DOHH2 (cell line): Measurements from ENCODE around the gene AP3B2.

ENCODE experiments used
- EZH2phosphoT487 ChIP-seq: fragments of 200-600 bp; sonication (generic); IDR thresholded peaks from 2 replicates; pipeline ENCODE4 v1.6.1; 2017; ENCODE audit warnings: borderline replicate concordance, mild to moderate bottlenecking, antibody characterized with exemption, low read length, moderate library complexity, mixed read lengths
- TF ChIP-seq, protein P1 (sequence below): fragments of 200-600 bp; sonication (generic); IDR thresholded peaks from one replicate; pipeline ENCODE4 v1.5.1; 2014; ENCODE audit warnings: antibody characterized with exemption, mild to moderate bottlenecking, low read depth, low read length; ENCODE audit not compliant: poor library complexity, severe bottlenecking

DNA sequence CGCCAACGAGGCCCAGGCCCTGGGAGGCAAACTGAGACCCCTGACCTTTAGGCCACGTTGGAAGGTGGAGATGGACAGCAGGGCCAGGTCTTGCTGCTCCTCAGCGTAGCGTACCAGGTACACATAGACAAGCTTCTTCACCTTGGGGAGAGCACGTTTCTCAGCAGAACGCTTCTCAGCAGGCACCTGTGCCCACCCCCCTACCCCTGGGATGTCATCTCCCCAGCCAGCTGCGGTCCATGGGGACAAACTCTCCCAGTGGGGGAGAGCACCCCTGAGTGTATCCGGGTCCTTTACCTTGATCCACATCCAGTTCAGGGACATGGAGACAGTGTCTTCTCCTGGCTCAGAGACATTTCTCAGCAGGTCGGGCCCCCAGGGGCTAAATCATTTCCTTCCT is 21.0 kb downstream of the AP3B2 start:
- TF ChIP-seq, protein P1, sequence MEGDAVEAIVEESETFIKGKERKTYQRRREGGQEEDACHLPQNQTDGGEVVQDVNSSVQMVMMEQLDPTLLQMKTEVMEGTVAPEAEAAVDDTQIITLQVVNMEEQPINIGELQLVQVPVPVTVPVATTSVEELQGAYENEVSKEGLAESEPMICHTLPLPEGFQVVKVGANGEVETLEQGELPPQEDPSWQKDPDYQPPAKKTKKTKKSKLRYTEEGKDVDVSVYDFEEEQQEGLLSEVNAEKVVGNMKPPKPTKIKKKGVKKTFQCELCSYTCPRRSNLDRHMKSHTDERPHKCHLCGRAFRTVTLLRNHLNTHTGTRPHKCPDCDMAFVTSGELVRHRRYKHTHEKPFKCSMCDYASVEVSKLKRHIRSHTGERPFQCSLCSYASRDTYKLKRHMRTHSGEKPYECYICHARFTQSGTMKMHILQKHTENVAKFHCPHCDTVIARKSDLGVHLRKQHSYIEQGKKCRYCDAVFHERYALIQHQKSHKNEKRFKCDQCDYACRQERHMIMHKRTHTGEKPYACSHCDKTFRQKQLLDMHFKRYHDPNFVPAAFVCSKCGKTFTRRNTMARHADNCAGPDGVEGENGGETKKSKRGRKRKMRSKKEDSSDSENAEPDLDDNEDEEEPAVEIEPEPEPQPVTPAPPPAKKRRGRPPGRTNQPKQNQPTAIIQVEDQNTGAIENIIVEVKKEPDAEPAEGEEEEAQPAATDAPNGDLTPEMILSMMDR, result no peak
- TF ChIP-seq EZH2phosphoT487, result no peak
